ENCODE data around the gene GAS2L1. TPM values are rescaled to one million over a fixed set of nuclear protein-coding genes. Genes with fewer than 3 reads are reported as not detected.

The GAS2L1 gene
- total RNA-seq, 1 donor from 2014 or later = 5.7 TPM

GRCh38 chr22:29310065-29310862 is 3.8 kb downstream of the GAS2L1 start:
- no peak for DNase-seq

- peak; percentile 91 for DNase-seq
These were observed 4.5 kb downstream of the GAS2L1 start for GRCh38 chr22:29310863-29311339.

GRCh38 chr22:29311464-29312217 is 5.2 kb downstream of the GAS2L1 start:
- DNase-seq = no peak

- no peak for DNase-seq
These were observed 6.0 kb downstream of the GAS2L1 start for GRCh38 chr22:29312218-29313125.

- peak; percentile 24 for DNase-seq
These were observed 6.7 kb downstream of the GAS2L1 start for GRCh38 chr22:29313126-29313575.

- DNase-seq = no peak
These were observed 7.4 kb downstream of the GAS2L1 start for GRCh38 chr22:29313576-29314466.

GRCh38 chr22:29314537-29315285 is 8.3 kb downstream of the GAS2L1 start:
- no peak for DNase-seq

GRCh38 chr22:29315286-29316140 is 9.1 kb downstream of the GAS2L1 start, which contains the start of gene RASL10A:
RASL10A (minus strand) TSS chr22:29315697; CDS start chr22:29315246, 451 bp downstream.
- DNase-seq = no peak

GRCh38 chr22:29316141-29316828 is 9.8 kb downstream of the GAS2L1 start:
- DNase-seq = no peak

- no peak for DNase-seq
These were observed 11.5 kb downstream of the GAS2L1 start for GRCh38 chr22:29317827-29318454.

- DNase-seq = no peak
These were observed 12.6 kb downstream of the GAS2L1 start for GRCh38 chr22:29319072-29319471.

- DNase-seq = peak; percentile 37
These were observed 14.1 kb downstream of the GAS2L1 start for GRCh38 chr22:29320546-29320945.

- DNase-seq = no peak
These were observed 17.2 kb downstream of the GAS2L1 start for GRCh38 chr22:29323641-29324040.

GRCh38 chr22:29325356-29325755 is 18.9 kb downstream of the GAS2L1 start:
- no peak for DNase-seq

- DNase-seq = no peak
These were observed 19.4 kb downstream of the GAS2L1 start for GRCh38 chr22:29325785-29326315.

- no peak for DNase-seq
These were observed 20.0 kb downstream of the GAS2L1 start for GRCh38 chr22:29326481-29326880.

GRCh38 chr22:29327089-29327764 is 20.8 kb downstream of the GAS2L1 start:
- DNase-seq = no peak
